AG04450 (cell line): ENCODE measurements around the gene SBK1. TPM values are rescaled to one million over a fixed set of nuclear protein-coding genes. Genes with fewer than 3 reads are reported as not detected.

Experiments used
- CTCF ChIA-PET: fragments of 300-600, 350-600 bp; formaldehyde crosslinking; extraction: SDS; loops from one replicate; lab custom pipeline; 2022; ENCODE audit warnings: antibody characterized with exemption, inconsistent platforms; lab: Charles Lee
- POLR2A ChIA-PET: fragments of 350-600 bp; formaldehyde crosslinking; extraction: SDS; loops from one replicate; lab custom pipeline; 2021; ENCODE audit warnings: antibody characterized with exemption, inconsistent platforms; lab: Yijun Ruan, JAX
- DNase-seq: peaks from one replicate; pipeline ENCODE4 v3.0.0-alpha.2; 2011; ENCODE audit warnings: low read depth, low spot score
- H3K27ac ChIP-seq: one replicate; pipeline ENCODE4 v1.5.1; 2012; ENCODE audit warnings: low read depth, low read length, control low read depth
- H3K27me3 ChIP-seq: one replicate; pipeline ENCODE4 v1.6.0; 2012; ENCODE audit warnings: low read length; ENCODE audit not compliant: control insufficient read depth, insufficient read depth
- H3K4me3 ChIP-seq: 2 replicates; pipeline ENCODE4 v1.5.1; 2011; ENCODE audit warnings: mild to moderate bottlenecking, low read depth, low read length, control low read depth
- H3K9me3 ChIP-seq: 2 replicates; pipeline ENCODE4 v1.5.1; 2012; ENCODE audit warnings: low read length; ENCODE audit not compliant: control insufficient read depth, insufficient read depth
- CTCF ChIP-seq: IDR thresholded peaks from 2 replicates; pipeline ENCODE4 v1.5.1; 2011; ENCODE audit warnings: low read depth, low read length, control low read depth, inconsistent platforms
- polyA plus RNA-seq: library from polyadenylated mRNA; depleted of rRNA; stranded (reverse); fragments of >200 nt; gene quantifications from 2 replicates; pipeline ENCODE4 v1.2.3, GENCODE V29; 2011

SBK1 gene
- polyA plus RNA-seq, 1 experiment, result 0.02 TPM

GRCh38 chr16:28280881-28281836 is 11.2 kb upstream of the SBK1 start:
- CTCF ChIA-PET, result interaction anchor here (0.6 to 1.8 kb wide), 3 partner anchors 36 to 68 kb away, joined by 3 to 7 read pairs (median 3); no protein-coding TSS in a partner anchor
- Histone ChIP-seq H3K4me3 (no peak overlapping the region), H3K27ac (no peak overlapping the region), H3K27me3 (peaks cover 12% of the 10 kb centered on the region), H3K9me3 (no peaks in the 10 kb centered on the region)
- DNase-seq, result no peak
- POLR2A ChIA-PET, result no interaction called here
- TF ChIP-seq CTCF, result no peak

GRCh38 chr16:28282045-28282444 is 10.3 kb upstream of the SBK1 start:
- peaks cover 12% of the 10 kb centered on the region for H3K27me3 ChIP-seq
- CTCF ChIA-PET, result interaction anchor here (1.2 to 1.8 kb wide), 2 partner anchors 35 to 36 kb away, joined by 3 to 7 read pairs; no protein-coding TSS in a partner anchor

GRCh38 chr16:28283173-28283572 is 9.2 kb upstream of the SBK1 start:
- no peak for DNase-seq
- no peak overlapping the region for H3K4me3 ChIP-seq
- no peaks in the 10 kb centered on the region for H3K9me3 ChIP-seq
- ChIA-PET CTCF (interaction anchor here (1.2 to 1.8 kb wide), 2 partner anchors 34 to 35 kb away, joined by 3 to 7 read pairs; no protein-coding TSS in a partner anchor), POLR2A (no interaction called here)
- H3K27me3 ChIP-seq, result peaks cover 12% of the 10 kb centered on the region
- TF ChIP-seq CTCF, result no peak
- no peak overlapping the region for H3K27ac ChIP-seq

More at GRCh38 chr16:28282045-28282444, 10.3 kb upstream of the SBK1 start:
- POLR2A ChIA-PET, result no interaction called here
- no peak for TF ChIP-seq CTCF
- Histone ChIP-seq H3K9me3 (no peaks in the 10 kb centered on the region), H3K27ac (no peak overlapping the region), H3K4me3 (no peak overlapping the region)
- no peak for DNase-seq

GRCh38 chr16:28283798-28284577 is 8.3 kb upstream of the SBK1 start:
- ChIA-PET CTCF (no interaction called here), POLR2A (interaction anchor here (0.6 kb wide), 1 partner anchor 284 kb away, joined by 7 read pairs; no protein-coding TSS in a partner anchor)
- no peak for DNase-seq
- Histone ChIP-seq H3K27ac (no peak overlapping the region), H3K27me3 (peaks cover 14% of the 10 kb centered on the region), H3K4me3 (no peak overlapping the region), H3K9me3 (no peaks in the 10 kb centered on the region)
- no peak for TF ChIP-seq CTCF
